Measurements from ENCODE around the gene ADAMTSL3.

GRCh38 chr15:83935774-83936173, 281.9 kb downstream of the ADAMTSL3 start:
- TF ChIP-seq, protein P1, sequence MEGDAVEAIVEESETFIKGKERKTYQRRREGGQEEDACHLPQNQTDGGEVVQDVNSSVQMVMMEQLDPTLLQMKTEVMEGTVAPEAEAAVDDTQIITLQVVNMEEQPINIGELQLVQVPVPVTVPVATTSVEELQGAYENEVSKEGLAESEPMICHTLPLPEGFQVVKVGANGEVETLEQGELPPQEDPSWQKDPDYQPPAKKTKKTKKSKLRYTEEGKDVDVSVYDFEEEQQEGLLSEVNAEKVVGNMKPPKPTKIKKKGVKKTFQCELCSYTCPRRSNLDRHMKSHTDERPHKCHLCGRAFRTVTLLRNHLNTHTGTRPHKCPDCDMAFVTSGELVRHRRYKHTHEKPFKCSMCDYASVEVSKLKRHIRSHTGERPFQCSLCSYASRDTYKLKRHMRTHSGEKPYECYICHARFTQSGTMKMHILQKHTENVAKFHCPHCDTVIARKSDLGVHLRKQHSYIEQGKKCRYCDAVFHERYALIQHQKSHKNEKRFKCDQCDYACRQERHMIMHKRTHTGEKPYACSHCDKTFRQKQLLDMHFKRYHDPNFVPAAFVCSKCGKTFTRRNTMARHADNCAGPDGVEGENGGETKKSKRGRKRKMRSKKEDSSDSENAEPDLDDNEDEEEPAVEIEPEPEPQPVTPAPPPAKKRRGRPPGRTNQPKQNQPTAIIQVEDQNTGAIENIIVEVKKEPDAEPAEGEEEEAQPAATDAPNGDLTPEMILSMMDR (IDR thresholded peaks at IDR 0.05), result no peak
- no peak for TF ChIP-seq POLR2AphosphoS5 (IDR thresholded peaks at IDR 0.05)
- TF ChIP-seq POLR2A (IDR thresholded peaks at IDR 0.05), result no peak

All from sigmoid colon (tissue), 4 donors.